NCI-H226 (cell line): ENCODE measurements around the gene UAP1L1.
"Not testable (repeated sequence)": the region's sequence is repeated elsewhere in the genome, so short reads cannot be mapped to it uniquely, and the experiment has no call there.

Experiments used
- DNase-seq: peaks from one replicate; pipeline ENCODE4 v3.0.0-alpha.2; 2015

The UAP1L1 gene

GRCh38 chr9:137057545-137057944, 19.8 kb upstream of the UAP1L1 start:
- no peak for DNase-seq

GRCh38 chr9:137058521-137059234, 18.6 kb upstream of the UAP1L1 start:
- no peak for DNase-seq

DNA sequence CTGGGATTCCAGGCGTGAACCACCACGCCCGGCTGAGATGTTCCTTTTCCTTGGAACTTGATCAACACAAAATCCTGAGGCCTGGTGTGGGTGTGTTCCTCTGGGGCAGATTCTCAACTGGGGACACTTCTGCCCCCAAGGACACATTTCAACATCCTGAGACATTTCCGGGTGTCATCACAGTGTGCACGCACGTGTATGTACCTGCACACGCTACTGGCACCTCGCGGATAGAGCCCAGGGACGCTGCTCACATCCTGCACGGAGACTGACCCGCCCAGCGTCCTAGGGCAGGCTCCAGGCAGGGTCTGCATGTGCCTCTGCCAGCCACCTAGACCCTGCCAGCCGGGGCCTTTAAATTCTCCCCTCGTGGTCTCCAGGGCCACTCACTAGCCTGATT, 14.9 kb upstream of the UAP1L1 start:
- DNase-seq = no peak

DNA sequence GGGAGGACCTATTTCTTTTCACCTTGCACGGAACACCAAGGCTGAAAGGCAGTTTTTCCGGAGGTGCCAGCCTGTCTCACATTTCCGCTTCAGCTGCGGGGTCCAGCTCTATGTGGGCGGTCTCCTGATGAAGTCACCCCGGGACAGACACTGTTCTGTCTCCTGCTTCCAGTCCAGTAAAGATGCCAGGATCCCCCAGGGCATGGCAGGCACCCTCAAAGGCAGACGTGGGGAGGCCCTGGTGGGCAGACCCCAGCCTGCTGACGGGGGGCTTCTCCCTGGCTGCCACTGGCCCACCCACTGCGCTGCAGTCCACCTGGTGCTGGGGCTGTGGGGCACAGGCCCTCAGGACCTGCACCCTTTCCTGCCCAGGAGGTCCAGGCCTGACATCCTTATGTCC, 14.5 kb upstream of the UAP1L1 start:
- not testable (repeated sequence) for DNase-seq

DNA sequence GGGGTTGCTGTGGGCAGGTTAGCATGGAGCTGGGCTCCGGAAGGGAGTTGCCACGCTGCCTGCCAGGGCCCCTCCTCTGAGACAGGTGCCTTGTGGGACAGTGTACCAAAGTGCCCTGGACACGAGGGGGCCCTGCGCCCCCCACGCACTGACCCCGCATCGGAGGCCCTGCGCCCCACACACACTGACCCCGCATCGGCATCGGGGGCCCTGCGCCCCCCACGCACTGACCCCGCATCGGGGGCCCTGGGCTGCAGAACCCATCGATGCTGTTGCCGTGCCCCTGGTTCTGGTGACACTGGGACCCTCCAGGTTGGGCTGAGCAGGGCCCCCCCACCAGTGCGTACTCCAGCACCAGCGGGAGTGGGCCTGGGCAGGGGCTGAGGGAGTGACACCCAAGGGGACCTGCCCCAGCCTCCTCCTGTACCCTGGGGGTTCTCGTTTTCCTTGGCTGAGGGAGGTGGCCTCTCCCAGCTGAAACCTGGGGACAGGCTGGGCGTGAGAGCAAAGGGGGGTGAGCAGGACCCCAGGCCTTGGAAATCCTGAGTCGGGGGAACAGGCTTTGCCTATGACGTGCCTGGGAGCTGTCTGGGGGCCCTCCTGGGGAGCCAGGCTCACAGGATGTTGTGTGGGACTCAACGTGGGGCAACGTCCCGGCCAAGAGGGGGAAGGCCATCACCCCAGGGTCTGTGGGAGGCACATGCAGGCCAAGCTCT, 13.8 kb upstream of the UAP1L1 start:
- no peak for DNase-seq

GRCh38 chr9:137064027-137064879, 13.1 kb upstream of the UAP1L1 start:
- DNase-seq = peak; percentile 55

DNA sequence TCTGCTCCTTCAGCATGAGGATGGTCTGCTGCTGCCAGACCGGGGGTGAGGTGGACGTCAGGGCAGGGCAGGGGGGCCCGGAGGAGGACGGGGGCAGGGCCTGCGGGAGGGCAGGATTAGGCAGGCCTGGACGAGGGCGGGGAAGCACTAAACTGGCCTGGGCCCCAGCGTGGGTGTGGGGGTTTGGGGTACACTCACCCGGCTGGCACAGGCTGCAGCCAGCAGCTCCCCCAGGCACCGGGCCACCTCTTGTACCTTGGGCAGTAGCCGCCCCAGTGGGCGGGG, 12.5 kb upstream of the UAP1L1 start:
- no peak for DNase-seq

- no peak for DNase-seq
These were observed 11.9 kb upstream of the UAP1L1 start for GRCh38 chr9:137065336-137065967.

DNA sequence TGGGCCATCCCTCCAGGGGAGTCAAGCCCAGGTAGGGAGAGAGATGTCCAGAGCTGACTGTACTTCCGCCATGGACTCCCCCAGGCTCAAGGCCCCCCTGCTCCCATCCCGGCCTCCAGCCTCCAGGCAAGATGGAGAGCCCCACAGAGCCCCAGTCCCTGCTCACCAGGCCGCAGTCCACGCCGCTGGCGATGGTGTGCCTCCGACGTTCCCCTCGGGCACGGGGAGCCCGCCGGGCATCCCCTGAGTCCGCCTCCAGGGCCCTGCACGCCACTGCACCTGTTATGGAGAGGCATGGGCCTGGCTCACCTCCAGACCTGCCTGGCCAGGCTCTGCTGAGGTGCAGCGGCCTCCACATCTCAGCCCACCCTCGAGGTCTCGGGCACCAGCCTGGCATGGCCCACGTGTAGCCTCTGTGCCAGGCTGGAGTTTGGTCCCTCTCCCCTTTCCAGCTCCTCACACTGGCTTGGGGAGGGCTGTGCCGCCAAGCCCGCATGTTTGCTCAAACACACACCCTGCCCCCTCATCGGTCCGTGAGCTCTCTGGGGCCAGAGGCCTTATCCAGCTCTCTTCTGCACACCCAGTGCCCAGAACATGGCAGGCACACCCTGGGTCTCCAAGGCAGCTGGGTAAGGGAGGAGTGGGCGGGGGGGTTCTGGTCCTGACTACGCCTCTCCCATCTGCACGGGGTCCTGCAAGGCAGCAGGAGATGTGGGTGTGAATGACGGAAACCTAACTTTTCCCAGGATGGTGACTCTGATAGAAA, 11.0 kb upstream of the UAP1L1 start:
- DNase-seq = no peak

DNA sequence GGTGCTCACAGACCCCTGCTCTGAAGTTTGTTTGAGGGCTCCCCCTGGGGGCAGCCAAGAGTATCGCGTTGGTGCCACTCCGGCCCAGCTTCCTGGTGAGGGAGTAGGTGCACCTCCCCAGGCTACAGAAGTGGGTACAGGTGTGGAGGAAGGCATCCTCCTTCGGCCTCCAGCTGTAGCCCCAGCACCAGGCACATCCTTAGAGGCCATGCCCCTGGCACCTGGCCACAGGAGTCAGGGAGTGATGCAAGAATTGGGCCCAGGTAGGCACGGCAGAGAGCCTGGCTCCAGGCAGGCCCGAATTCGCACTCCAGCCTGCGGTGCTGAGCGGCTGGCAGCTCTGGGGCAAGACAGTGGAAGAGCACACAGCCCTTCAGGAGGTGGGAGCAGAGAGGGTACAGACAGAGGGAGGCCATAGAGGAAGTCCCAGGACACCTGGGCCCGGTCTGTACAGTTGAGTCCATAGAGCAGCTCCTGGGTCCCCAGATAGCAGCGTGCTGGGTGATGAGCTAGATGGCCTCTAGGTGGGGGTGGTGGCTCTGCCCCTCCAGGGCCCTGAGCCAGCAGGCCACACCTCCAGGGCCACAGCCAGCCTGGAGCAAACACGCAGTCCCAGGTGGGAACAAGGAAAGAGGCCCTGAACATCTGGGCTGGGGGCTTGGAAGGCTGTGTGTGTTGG, 9.3 kb upstream of the UAP1L1 start:
- peak; percentile 68 for DNase-seq

GRCh38 chr9:137068539-137069507, 8.5 kb upstream of the UAP1L1 start:
- DNase-seq = no peak

DNA sequence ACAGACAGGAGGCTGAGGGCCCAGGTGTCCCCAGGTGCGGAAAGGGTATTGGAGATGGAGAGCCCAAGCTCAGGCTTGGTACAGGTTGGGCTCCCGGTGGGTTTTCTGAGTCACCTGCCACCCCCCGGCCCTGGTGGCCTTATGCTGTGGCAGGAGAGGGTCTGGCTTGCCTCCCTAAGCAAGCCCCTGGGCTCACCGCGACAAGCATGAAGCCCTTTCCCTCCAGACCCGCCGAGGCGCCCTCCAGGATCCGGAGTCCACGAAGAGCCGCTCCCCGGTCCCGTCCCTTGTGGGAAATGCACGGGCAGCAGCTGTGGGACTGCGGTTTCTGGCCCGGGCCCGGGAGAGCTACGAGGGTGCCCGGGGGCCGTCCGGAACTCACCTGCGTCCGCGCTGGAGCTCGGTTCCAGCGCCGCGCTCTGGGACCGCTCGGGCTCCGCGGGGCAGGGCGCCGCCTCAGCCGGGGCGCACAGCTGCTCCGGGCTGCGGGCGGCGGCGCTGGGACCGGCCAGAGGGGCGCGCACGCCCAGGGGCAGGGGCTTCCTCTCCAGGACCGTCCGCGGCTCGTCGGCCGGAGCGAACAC, 7.7 kb upstream of the UAP1L1 start:
- DNase-seq = no peak

GRCh38 chr9:137070201-137070905, 7.0 kb upstream of the UAP1L1 start, which contains the start of gene SAPCD2:
Gene SAPCD2 (minus strand): TSS chr9:137070557. CDS start chr9:137070460, 97 bp downstream.
- DNase-seq = peak; percentile 81

DNA sequence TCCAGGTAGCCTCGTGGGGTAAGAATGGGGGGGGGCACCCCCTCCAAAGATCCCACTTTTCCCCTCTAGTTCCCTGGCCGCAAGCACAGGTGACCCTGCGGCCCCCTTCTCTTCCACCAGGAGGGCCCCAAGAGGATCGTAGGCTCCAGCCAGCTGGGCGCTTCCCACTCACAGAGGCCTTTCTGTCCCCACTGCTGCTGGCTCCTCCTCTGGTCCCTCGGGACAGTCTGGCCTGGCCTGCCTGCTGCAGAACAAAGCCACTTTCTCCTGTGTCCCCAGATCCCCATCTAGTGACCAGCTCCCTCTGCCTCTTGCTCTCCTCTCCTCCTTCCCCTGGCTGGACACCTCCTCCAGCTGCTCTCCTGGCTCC, 6.4 kb upstream of the UAP1L1 start:
- DNase-seq = no peak

DNA sequence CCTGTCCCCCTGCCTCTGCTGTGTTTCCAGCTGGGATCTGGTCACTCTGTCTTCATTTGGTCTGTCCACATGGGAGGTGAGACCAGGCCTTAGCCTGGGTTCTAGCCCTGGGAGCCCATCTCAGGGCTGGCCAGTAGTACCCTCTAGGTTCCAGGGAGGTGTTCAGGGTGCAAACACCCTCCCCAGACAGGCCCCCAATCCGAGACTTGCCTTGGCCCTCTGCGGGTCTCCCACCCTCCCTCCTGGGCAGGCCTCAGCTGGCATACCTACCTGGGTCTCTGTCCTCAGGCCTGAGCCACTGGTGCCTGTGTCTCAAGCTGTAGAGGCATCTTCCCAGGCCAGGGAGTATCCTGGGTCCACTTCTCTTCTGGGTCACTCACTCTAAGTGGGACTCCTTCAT, 6.0 kb upstream of the UAP1L1 start:
- no peak for DNase-seq

GRCh38 chr9:137073992-137074399, 3.3 kb upstream of the UAP1L1 start:
- DNase-seq = no peak

GRCh38 chr9:137074657-137075274, 2.6 kb upstream of the UAP1L1 start:
- DNase-seq = no peak

DNA sequence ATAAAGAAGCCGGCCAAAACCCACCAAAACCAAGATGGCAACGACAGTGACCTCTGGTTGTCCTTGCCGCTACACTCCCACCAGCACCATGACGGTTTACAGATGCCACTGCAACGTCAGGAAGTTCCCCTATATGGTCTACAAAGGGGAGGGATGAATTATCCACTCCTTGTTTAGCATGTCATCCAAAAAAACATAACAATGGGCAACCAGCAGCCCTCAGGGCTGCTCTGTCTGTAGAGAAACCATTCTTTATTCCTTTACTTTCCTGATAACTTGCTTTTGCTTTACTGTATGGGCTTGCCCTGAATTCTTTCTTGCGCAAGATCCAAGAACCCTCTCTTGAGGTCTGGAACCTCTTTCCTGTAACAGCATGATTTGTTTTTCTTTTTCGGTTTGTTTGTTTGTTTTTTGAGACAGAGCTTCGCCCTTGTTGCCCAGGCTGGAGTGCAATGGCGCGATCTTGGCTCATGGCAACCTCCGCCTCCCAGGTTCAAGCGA, 2.0 kb upstream of the UAP1L1 start:
- no peak for DNase-seq

DNA sequence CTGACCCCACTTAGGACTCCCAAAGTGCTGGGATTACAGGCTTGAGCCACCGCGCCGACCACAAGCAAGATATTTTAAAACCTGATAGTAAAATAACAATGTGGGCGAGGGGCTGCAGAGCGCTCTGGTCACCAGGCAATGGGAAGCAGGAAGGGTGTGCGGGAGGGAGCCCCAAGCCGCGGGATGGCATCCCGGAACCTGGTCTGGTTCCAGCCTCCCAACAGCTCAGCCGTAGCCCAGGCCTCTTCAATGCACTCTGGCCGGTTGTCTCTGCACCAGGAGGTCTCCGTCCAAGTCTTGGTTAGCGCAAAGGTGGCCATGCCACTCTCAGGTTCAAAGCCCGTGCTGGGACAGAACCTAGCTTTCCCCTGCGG, 694 bp upstream of the UAP1L1 start:
- DNase-seq = no peak
